OCI-M2 (cell line): ENCODE results near the gene ANKRD44.
"Not testable (repeated sequence)": the region's sequence is repeated elsewhere in the genome, so short reads cannot be mapped to it uniquely, and the experiment has no call there.

Source experiments
- DNase-seq: peaks from one replicate; lab custom pipeline; 2025; ENCODE audit not compliant: unreplicated experiment; lab: John Stamatoyannopoulos, UW

Gene ANKRD44

GRCh38 chr2:197240018-197240417, 70.6 kb downstream of the ANKRD44 start:
- not testable (repeated sequence) for DNase-seq

GRCh38 chr2:197239434-197239833, 71.1 kb downstream of the ANKRD44 start:
- no peak for DNase-seq

- no peak for DNase-seq
Measured at GRCh38 chr2:197238043-197238365, 72.6 kb downstream of the ANKRD44 start.

- no peak for DNase-seq
Measured at GRCh38 chr2:197237291-197238042, 73.1 kb downstream of the ANKRD44 start.

- DNase-seq = no peak
Measured at GRCh38 chr2:197236816-197237215, 73.8 kb downstream of the ANKRD44 start.

- DNase-seq = no peak
Measured at GRCh38 chr2:197236159-197236558, 74.4 kb downstream of the ANKRD44 start.

- DNase-seq = no peak
Measured at GRCh38 chr2:197235711-197236110, 74.9 kb downstream of the ANKRD44 start.

- DNase-seq = no peak
Measured at GRCh38 chr2:197234671-197235191, 75.8 kb downstream of the ANKRD44 start.

GRCh38 chr2:197233473-197233872, 77.1 kb downstream of the ANKRD44 start:
- DNase-seq = no peak

GRCh38 chr2:197232010-197232409, 78.6 kb downstream of the ANKRD44 start:
- DNase-seq = no peak

- no peak for DNase-seq
Measured at GRCh38 chr2:197229509-197230443, 80.8 kb downstream of the ANKRD44 start.

- DNase-seq = no peak
Measured at GRCh38 chr2:197223451-197223850, 87.1 kb downstream of the ANKRD44 start.

- DNase-seq = no peak
Measured at GRCh38 chr2:197219636-197220035, 90.9 kb downstream of the ANKRD44 start.

GRCh38 chr2:197217541-197217940, 93.0 kb downstream of the ANKRD44 start:
- no peak for DNase-seq

- no peak for DNase-seq
Measured at GRCh38 chr2:197216361-197216979, 94.1 kb downstream of the ANKRD44 start.

- no peak for DNase-seq
Measured at GRCh38 chr2:197215748-197216360, 94.7 kb downstream of the ANKRD44 start.

GRCh38 chr2:197212344-197213262, 98.0 kb downstream of the ANKRD44 start:
- no peak for DNase-seq

- no peak for DNase-seq
Measured at GRCh38 chr2:197211881-197212342, 98.7 kb downstream of the ANKRD44 start.

GRCh38 chr2:197210430-197210829, 100.2 kb downstream of the ANKRD44 start:
- DNase-seq = no peak
